Mesothelial cell of epicardium (in vitro differentiated cells): ENCODE results near the gene FSHR. TPM values are rescaled to one million over a fixed set of nuclear protein-coding genes. Genes with fewer than 3 reads are reported as not detected.

ENCODE experiments used
- DNase-seq, 2 experiments: peaks; one replicate each; pipeline ENCODE4 v3.0.0; 2021; ENCODE audit warnings: low spot score in 2 of 2; ENCODE audit not compliant: unreplicated experiment in 2 of 2
- H3K27ac Mint-ChIP-seq: 2 replicates; pipeline ENCODE4 v1.8.0; 2021; ENCODE audit warnings: mixed read lengths
- H3K27me3 Mint-ChIP-seq: 2 replicates; pipeline ENCODE4 v1.8.0; 2021; ENCODE audit warnings: low read depth, mixed read lengths
- H3K36me3 Mint-ChIP-seq: 2 replicates; pipeline ENCODE4 v1.8.0; 2021; ENCODE audit warnings: mixed read lengths
- H3K4me1 Mint-ChIP-seq: 2 replicates; pipeline ENCODE4 v1.8.0; 2021; ENCODE audit warnings: mixed read lengths
- H3K4me3 Mint-ChIP-seq: 2 replicates; pipeline ENCODE4 v1.8.0; 2021; ENCODE audit warnings: mild to moderate bottlenecking, moderate library complexity, mixed read lengths
- H3K9me3 Mint-ChIP-seq: 2 replicates; pipeline ENCODE4 v1.8.0; 2021; ENCODE audit warnings: mixed read lengths
- total RNA-seq: library from RNA; stranded (reverse); gene quantifications from 3 replicates; pipeline ENCODE4 v1.2.1, GENCODE V29; 2021
- TF ChIP-seq, protein P1 (sequence below): fragments of 200-600 bp; sonication (generic); IDR thresholded peaks from one replicate; pipeline ENCODE4 v1.5.0; 2021; ENCODE audit warnings: antibody characterized with exemption; ENCODE audit not compliant: unreplicated experiment

FSHR gene
- total RNA-seq, 1 donor from 2014 or later: not detected

DNA sequence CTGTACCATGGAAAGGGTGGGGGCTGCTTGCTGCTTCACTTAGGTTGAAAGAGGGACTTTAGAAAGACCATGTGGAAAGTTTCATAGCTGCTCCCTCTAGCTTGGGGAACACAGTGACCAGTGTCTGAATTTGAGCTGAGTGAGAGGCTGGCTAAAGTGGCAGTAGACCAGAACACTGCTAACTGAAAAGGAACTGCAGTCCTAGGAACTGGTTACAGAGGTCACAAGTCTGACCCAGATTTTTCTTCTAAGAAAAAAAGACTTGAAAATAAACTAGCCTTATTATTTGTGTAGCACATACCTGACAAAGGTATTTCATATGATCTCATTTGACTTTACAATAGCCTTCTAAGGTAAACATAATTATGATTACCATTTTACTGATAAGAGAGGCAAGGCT lies 153.6 kb downstream of the FSHR start:
- no peak overlapping the region for H3K4me3 Mint-ChIP-seq
- TF ChIP-seq, protein P1, sequence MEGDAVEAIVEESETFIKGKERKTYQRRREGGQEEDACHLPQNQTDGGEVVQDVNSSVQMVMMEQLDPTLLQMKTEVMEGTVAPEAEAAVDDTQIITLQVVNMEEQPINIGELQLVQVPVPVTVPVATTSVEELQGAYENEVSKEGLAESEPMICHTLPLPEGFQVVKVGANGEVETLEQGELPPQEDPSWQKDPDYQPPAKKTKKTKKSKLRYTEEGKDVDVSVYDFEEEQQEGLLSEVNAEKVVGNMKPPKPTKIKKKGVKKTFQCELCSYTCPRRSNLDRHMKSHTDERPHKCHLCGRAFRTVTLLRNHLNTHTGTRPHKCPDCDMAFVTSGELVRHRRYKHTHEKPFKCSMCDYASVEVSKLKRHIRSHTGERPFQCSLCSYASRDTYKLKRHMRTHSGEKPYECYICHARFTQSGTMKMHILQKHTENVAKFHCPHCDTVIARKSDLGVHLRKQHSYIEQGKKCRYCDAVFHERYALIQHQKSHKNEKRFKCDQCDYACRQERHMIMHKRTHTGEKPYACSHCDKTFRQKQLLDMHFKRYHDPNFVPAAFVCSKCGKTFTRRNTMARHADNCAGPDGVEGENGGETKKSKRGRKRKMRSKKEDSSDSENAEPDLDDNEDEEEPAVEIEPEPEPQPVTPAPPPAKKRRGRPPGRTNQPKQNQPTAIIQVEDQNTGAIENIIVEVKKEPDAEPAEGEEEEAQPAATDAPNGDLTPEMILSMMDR: no peak
- H3K36me3 Mint-ChIP-seq: no peaks in the 10 kb centered on the region
- DNase-seq: no peak
- H3K9me3 Mint-ChIP-seq: peaks cover 3% of the 10 kb centered on the region
- peaks cover 17% of the 10 kb centered on the region for H3K4me1 Mint-ChIP-seq
- no peaks in the 10 kb centered on the region for H3K27me3 Mint-ChIP-seq
- H3K27ac Mint-ChIP-seq: no peak overlapping the region

- no peak overlapping the region for H3K27ac Mint-ChIP-seq
- H3K36me3 Mint-ChIP-seq: no peaks in the 10 kb centered on the region
These were observed 155.9 kb downstream of the FSHR start for GRCh38 chr2:48998449-48998848.

GRCh38 chr2:48993576-48993975 lies 160.7 kb downstream of the FSHR start:
- no peaks in the 10 kb centered on the region for H3K4me1 Mint-ChIP-seq
- no peaks in the 10 kb centered on the region for H3K9me3 Mint-ChIP-seq
- H3K36me3 Mint-ChIP-seq: no peaks in the 10 kb centered on the region
- TF ChIP-seq, protein P1: no peak
- no peak overlapping the region for H3K4me3 Mint-ChIP-seq
- H3K27ac Mint-ChIP-seq: no peak overlapping the region
- H3K27me3 Mint-ChIP-seq: peaks cover 11% of the 10 kb centered on the region
- DNase-seq: no peak

More at GRCh38 chr2:48998449-48998848, 155.9 kb downstream of the FSHR start:
- Mint-ChIP-seq H3K9me3 (no peaks in the 10 kb centered on the region), H3K4me3 (no peak overlapping the region), H3K4me1 (peaks cover 13% of the 10 kb centered on the region), H3K27me3 (peaks cover 5% of the 10 kb centered on the region)
- TF ChIP-seq, protein P1: no peak
- no peak for DNase-seq

- TF ChIP-seq, protein P1: no peak
- Mint-ChIP-seq H3K4me3 (no peak overlapping the region), H3K27ac (no peak overlapping the region), H3K4me1 (no peaks in the 10 kb centered on the region), H3K9me3 (no peaks in the 10 kb centered on the region), H3K27me3 (peaks cover 11% of the 10 kb centered on the region), H3K36me3 (no peaks in the 10 kb centered on the region)
- DNase-seq: no peak
These were observed 162.7 kb downstream of the FSHR start for GRCh38 chr2:48991415-48992131.

DNA sequence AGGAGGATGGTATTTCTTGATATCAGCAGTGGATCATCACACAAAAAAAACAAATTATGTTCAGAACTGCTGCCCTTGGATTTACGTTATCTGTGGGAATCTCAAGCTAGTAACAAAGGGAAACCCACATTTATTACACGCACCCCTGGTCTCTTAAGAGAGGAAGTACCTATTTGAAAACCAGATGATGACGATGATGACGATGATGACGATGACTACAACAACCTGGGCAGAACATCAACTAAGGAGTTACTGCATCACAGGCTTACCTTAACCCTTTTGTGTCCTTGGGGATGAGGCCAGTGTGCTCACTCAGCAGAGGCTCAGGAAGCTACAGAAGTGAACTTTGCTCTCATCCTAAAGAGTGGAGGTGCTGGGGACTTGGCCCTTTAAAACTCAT lies 169.4 kb downstream of the FSHR start:
- no peak for DNase-seq
- peaks cover 4% of the 10 kb centered on the region for H3K9me3 Mint-ChIP-seq
- peaks cover 3% of the 10 kb centered on the region for H3K27me3 Mint-ChIP-seq
- H3K4me3 Mint-ChIP-seq: no peak overlapping the region
- no peak overlapping the region for H3K27ac Mint-ChIP-seq
- TF ChIP-seq, protein P1: no peak
- H3K4me1 Mint-ChIP-seq: peaks cover 4% of the 10 kb centered on the region
- H3K36me3 Mint-ChIP-seq: no peaks in the 10 kb centered on the region
